Adrenal gland (tissue), 12 donors: ENCODE measurements around the gene CD48. TPM values are rescaled to one million over a fixed set of nuclear protein-coding genes. Genes with fewer than 3 reads are reported as not detected.
"Not testable (repeated sequence)": the region's sequence is repeated elsewhere in the genome, so short reads cannot be mapped to it uniquely, and the experiment has no call there.

Source experiments
- DNase-seq, 7 donors: peaks; one replicate each; pipeline ENCODE4 v3.0.0-alpha.2; 2019 to 2020
- H3K27ac ChIP-seq, 5 donors: fragments of 200-600 bp; sonication (generic) in 4 of 5; 1 replicate in 3 of 5; 2 replicates in 2 of 5; pipeline versions ENCODE4 v1.5.1 to v1.8.0; 2016 to 2020; ENCODE audit warnings: mild to moderate bottlenecking in 1 of 5
- H3K27me3 ChIP-seq: fragments of 200-600 bp; 2 replicates; pipeline ENCODE4 v1.8.0; 2021
- H3K36me3 ChIP-seq, 2 donors: fragments of 200-600 bp; replicated peaks in 1 of 2; 1 replicate in 1 of 2; 2 replicates in 1 of 2; pipeline versions ENCODE4 v1.5.1 to v1.8.0; 2018 to 2022
- H3K4me1 ChIP-seq, 2 donors: fragments of 200-600 bp; replicated peaks in 1 of 2; 1 replicate in 1 of 2; 2 replicates in 1 of 2; pipeline versions ENCODE4 v1.5.1 to v1.8.0; 2018 to 2021
- H3K4me3 ChIP-seq, 4 donors: fragments of 200-600 bp; sonication (generic) in 3 of 4; one replicate each; pipeline ENCODE4 v1.5.1; 2016 to 2018
- H3K9me3 ChIP-seq, 3 donors: fragments of 200-600 bp; sonication (generic) in 1 of 3; replicated peaks in 1 of 3; 1 replicate in 2 of 3; 2 replicates in 1 of 3; pipeline versions ENCODE4 v1.5.1 to v1.8.0; 2016 to 2021
- POLR2A ChIP-seq, 2 donors: fragments of 450-650 bp; IDR thresholded peaks; one replicate each; pipeline ENCODE4 v1.6.1; 2017; ENCODE audit warnings: antibody characterized with exemption in 2 of 2, mild to moderate bottlenecking in 2 of 2, moderate library complexity in 1 of 2
- WGBS, 4 donors: extraction: QIAGEN DNeasy Blood & Tissue Kit in 2 of 4; methylation state at CpG; one replicate each; pipeline versions ENCODE4 v1.1.5 to v1.1.7; 2013 to 2017; 5-methylcytosine and 5-hydroxymethylcytosine counted together
- intact Hi-C, 2 donors: fragments of 100-400 bp; cut with DNase I; formaldehyde crosslinking; loops; one replicate each; pipeline versions ENCODE4 v1.14.1 to v1.15.0; 2022 to 2023
- polyA plus RNA-seq, 3 donors: library from polyadenylated mRNA; stranded (reverse); fragments of 200-250 nt in 2 of 3; fragments of 350-450 nt in 1 of 3; fragmentation: Illumina TruSeq in 1 of 3; extraction: RNeasy Lipid Tissue Mini Kit (QIAGEN cat#74804) in 1 of 3; gene quantifications; one replicate each; pipeline ENCODE4 v1.2.3, GENCODE V29; 2013 to 2014
- total RNA-seq, 9 donors: library from RNA; depleted of rRNA in 4 of 9; stranded (reverse); fragments of >200 nt in 4 of 9; fragments of 120-200 nt in 1 of 9; fragmentation: NEBNext Ultra II Directional in 1 of 9; extraction: Animal tissue kit (Norgen Biotek cat#: 25700) in 1 of 9; gene quantifications; one replicate each; pipeline versions ENCODE4 v1.1.0 to v1.2.4, GENCODE V29; 2013 to 2023
- TF ChIP-seq, protein P1 (sequence below), 6 experiments: fragments of 450-650 bp in 4 of 6; fragments of 200-600 bp in 2 of 6; sonication (generic) in 1 of 6; IDR thresholded peaks; 1 replicate in 5 of 6; 2 replicates in 1 of 6; pipeline versions ENCODE4 v1.5.1 to v1.8.0; 2016 to 2021; ENCODE audit warnings: antibody characterized with exemption in 6 of 6, mild to moderate bottlenecking in 2 of 6, moderate library complexity in 1 of 6
- donor health status: healthy with polysubstance abuse.
- donor health status: Bipolar disorder and iron deficiency.
- donor health status: DM: yes; HTN: yes; CAD: no.
- donor health status: DM: no; HTN: no; CAD: no.
- donor health status: DM: no; HTN: no; CAD: no.
- donor health status: DM: yes; HTN: yes; CAD: no.

The CD48 gene
- total and polyA plus RNA-seq, 12 donors, result 1.4 to 9.0 (median 3.9) TPM; not detected in 1

- WGBS, 4 donors, result 80 to 95% (median 83%) methylated on average over 9 of the region's 9 CpGs
- intact Hi-C loops, result no loop called here
- no peak overlapping the region for H3K4me3 ChIP-seq
- no peak overlapping the region for H3K27ac ChIP-seq
- H3K27me3 ChIP-seq, result no peaks in the 10 kb centered on the region
- no peak for DNase-seq
- no peaks in the 10 kb centered on the region for H3K4me1 ChIP-seq
- TF ChIP-seq, protein P1, sequence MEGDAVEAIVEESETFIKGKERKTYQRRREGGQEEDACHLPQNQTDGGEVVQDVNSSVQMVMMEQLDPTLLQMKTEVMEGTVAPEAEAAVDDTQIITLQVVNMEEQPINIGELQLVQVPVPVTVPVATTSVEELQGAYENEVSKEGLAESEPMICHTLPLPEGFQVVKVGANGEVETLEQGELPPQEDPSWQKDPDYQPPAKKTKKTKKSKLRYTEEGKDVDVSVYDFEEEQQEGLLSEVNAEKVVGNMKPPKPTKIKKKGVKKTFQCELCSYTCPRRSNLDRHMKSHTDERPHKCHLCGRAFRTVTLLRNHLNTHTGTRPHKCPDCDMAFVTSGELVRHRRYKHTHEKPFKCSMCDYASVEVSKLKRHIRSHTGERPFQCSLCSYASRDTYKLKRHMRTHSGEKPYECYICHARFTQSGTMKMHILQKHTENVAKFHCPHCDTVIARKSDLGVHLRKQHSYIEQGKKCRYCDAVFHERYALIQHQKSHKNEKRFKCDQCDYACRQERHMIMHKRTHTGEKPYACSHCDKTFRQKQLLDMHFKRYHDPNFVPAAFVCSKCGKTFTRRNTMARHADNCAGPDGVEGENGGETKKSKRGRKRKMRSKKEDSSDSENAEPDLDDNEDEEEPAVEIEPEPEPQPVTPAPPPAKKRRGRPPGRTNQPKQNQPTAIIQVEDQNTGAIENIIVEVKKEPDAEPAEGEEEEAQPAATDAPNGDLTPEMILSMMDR (IDR thresholded peaks at IDR 0.05), result no peak
- TF ChIP-seq POLR2A (IDR thresholded peaks at IDR 0.05), result no peak
- H3K36me3 ChIP-seq, result no peaks in the 10 kb centered on the region
- no peaks in the 10 kb centered on the region for H3K9me3 ChIP-seq
These were observed 58.5 kb downstream of the CD48 start for GRCh38 chr1:160652924-160653619.

- DNase-seq, intact Hi-C loops, H3K27ac ChIP-seq, H3K4me1 ChIP-seq, H3K27me3 ChIP-seq, H3K4me3 ChIP-seq, H3K36me3 ChIP-seq, H3K9me3 ChIP-seq: not testable (repeated sequence)
- 41 to 50% (median 47%) methylated on average over 8 of the region's 8 CpGs for WGBS, 4 donors
These were observed 59.5 kb downstream of the CD48 start for GRCh38 chr1:160652065-160652641.

DNA sequence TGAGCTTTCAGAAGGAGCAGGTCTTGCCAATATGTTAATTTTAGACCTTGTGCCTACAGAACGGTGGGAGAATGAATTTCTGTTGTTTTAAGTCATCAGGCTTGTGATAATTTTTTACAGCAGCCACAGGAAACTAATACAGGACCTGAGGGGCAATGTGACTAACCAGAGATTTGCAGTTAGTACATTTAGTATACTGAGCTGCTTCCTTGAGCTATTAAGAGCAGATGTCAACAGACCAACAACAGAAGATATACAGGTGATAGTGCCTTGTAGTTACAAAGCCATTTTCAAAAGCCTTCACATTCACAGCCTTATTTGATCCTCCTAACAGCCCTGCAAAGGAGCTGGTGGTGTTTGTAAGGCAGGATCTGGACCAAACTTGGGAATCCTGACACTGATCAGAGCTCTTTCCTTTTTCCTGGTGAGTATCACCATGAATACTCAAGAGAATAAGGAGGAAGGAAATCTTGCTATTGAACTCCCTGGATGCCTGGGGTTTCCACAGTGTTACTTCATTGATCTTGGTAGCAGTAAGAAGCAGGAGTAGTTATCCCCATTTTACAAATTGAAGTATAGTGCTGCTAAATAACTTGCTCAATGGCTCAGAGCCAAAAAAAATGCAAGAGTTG, 60.1 kb downstream of the CD48 start:
- 0 to 33% (median 20%) methylated on average over 1 of the region's 1 CpG for WGBS, 4 donors
- no peak for DNase-seq
- intact Hi-C loops, result no loop called here

GRCh38 chr1:160647329-160647720, 64.3 kb downstream of the CD48 start:
- Histone ChIP-seq H3K4me1 (no peaks in the 10 kb centered on the region), H3K27me3 (no peaks in the 10 kb centered on the region), H3K27ac (no peak overlapping the region), H3K9me3 (no peaks in the 10 kb centered on the region), H3K4me3 (no peak overlapping the region), H3K36me3 (no peaks in the 10 kb centered on the region)
- 62 to 78% (median 70%) methylated on average over 3 of the region's 3 CpGs for WGBS, 4 donors
- intact Hi-C loops, result no loop called here
- no peak for DNase-seq
- TF ChIP-seq POLR2A (IDR thresholded peaks at IDR 0.05), result no peak
- TF ChIP-seq, protein P1 (IDR thresholded peaks at IDR 0.05), result no peak

More for the DNA sequence above, 60.1 kb downstream of the CD48 start:
- no peaks in the 10 kb centered on the region for H3K4me1 ChIP-seq
- no peaks in the 10 kb centered on the region for H3K27me3 ChIP-seq
- H3K9me3 ChIP-seq, result no peaks in the 10 kb centered on the region
- no peak for TF ChIP-seq POLR2A (IDR thresholded peaks at IDR 0.05)
- TF ChIP-seq, protein P1 (IDR thresholded peaks at IDR 0.05), result no peak
- no peaks in the 10 kb centered on the region for H3K36me3 ChIP-seq
- H3K4me3 ChIP-seq, result no peak overlapping the region
- no peak overlapping the region for H3K27ac ChIP-seq
